ENCODE measurements around the gene UBE2D2. TPM values are rescaled to one million over a fixed set of nuclear protein-coding genes. Genes with fewer than 3 reads are reported as not detected.

The UBE2D2 gene
- total RNA-seq (2022; extraction: Qiagen RNA extraction) = 124 to 176 TPM (median 169 TPM) in 5 replicates

DNA sequence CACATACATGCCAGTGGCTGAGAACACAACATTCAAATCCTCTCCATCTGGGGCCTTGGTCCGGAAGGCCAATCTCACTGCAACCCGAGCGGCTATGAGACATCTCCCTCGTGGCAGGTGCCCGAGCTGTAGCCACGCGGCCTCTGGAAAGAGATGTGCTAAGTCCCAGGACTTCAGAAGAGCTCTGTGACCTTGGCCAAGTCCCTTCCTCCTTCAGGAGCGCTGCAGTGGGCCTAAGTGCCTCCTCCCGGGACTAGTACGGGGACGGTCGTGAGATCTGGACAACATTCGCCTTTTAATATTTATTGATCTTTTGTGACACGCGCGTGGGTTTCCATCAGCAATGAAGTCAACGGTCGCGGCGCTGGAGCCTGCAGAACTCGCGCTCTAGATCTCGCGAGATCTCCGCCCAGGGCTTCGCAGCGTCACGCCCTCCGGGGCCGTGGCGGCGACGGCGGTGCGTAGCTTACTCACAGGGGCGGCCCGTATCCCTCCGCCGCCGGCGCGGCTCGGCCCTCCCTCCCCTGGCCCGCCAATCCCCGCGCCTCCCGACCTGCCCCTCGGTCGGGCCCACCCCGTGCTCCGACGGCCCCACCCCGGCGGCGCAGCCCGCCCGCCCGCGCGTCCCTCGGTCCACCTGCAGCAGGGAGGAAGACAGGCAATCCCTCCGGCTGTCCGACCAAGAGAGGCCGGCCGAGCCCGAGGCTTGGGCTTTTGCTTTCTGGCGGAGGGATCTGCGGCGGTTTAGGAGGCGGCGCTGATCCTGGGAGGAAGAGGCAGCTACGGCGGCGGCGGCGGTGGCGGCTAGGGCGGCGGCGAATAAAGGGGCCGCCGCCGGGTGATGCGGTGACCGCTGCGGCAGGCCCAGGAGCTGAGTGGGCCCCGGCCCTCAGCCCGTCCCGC is at the start of gene UBE2D2:
TSS of gene UBE2D2 (plus strand) at position 588 of the 903 bp plus-strand sequence. CDS start 453 bp downstream, outside the sequence.

DNA sequence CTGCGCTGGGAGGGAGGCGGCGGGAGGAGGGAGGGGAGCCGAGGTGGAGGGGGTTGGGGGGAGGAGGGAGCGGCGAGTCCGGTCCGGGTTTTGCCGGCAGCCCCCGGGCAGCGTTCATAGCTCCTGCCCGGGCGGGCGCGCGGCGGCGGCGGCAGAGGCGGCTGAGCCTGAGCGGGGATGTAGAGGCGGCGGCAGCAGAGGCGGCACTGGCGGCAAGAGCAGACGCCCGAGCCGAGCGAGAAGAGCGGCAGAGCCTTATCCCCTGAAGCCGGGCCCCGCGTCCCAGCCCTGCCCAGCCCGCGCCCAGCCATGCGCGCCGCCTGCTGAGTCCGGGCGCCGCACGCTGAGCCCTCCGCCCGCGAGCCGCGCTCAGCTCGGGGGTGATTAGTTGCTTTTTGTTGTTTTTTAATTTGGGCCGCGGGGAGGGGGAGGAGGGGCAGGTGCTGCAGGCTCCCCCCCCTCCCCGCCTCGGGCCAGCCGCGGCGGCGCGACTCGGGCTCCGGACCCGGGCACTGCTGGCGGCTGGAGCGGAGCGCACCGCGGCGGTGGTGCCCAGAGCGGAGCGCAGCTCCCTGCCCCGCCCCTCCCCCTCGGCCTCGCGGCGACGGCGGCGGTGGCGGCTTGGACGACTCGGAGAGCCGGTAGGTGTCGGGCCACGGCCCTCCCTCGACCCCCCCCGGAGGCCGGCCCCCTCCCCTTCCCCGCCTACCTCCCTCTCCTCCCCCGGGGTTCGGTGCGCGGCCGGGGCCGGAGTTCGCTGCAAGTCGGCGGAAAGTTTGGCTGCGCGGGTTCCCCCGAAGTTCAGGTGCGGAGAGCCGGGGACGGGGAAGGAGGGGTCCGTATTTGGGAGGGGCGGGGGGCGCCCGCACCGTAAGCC is 87.3 kb downstream of the UBE2D2 start, which contains the start of gene CXXC5:
TSS of gene CXXC5 (plus strand) at position 145 of the 877 bp plus-strand sequence. CDS start 32,175 bp downstream, outside the sequence.

Other genes starting within 250 kb of the UBE2D2 start
- gene PAIP2, start 219.5 kb upstream of the UBE2D2 start, total RNA-seq (2022; extraction: Qiagen RNA extraction) = 84.3 to 93.3 TPM (median 87.5 TPM) in 5 replicates
- gene SLC23A1, start 178.0 kb upstream of the UBE2D2 start, total RNA-seq (2022; extraction: Qiagen RNA extraction) = 0.97 to 1.6 TPM (median 1.5 TPM) in 5 replicates
- gene MZB1, start 171.4 kb upstream of the UBE2D2 start, total RNA-seq (2022; extraction: Qiagen RNA extraction) = 0.13 TPM in 1 of 5 replicates, not detected in the others
- gene PROB1, start 166.2 kb upstream of the UBE2D2 start, total RNA-seq (2022; extraction: Qiagen RNA extraction) = 0.18 to 0.25 TPM (median 0.20 TPM) in 5 replicates
- 4.3 to 7.1 TPM (median 4.8 TPM) in 5 replicates for gene SPATA24, start 157.2 kb upstream of the UBE2D2 start, total RNA-seq (2022; extraction: Qiagen RNA extraction)
- 4.8 to 8.2 TPM (median 8.1 TPM) in 5 replicates for gene DNAJC18, start 121.8 kb upstream of the UBE2D2 start, total RNA-seq (2022; extraction: Qiagen RNA extraction)
- gene ECSCR, start 98.6 kb upstream of the UBE2D2 start, total RNA-seq (2022; extraction: Qiagen RNA extraction) = not detected in 5 replicates
- not detected in 5 replicates for gene SMIM33, start 90.3 kb upstream of the UBE2D2 start, total RNA-seq (2022; extraction: Qiagen RNA extraction)
- 0.66 to 0.97 TPM (median 0.91 TPM) in 5 replicates for gene STING1, start 78.6 kb upstream of the UBE2D2 start, total RNA-seq (2022; extraction: Qiagen RNA extraction)
- 15.0 to 17.5 TPM (median 15.4 TPM) in 5 replicates for gene CXXC5, start 87.0 kb downstream of the UBE2D2 start, total RNA-seq (2022; extraction: Qiagen RNA extraction)
- gene PSD2, start 234.5 kb downstream of the UBE2D2 start, total RNA-seq (2022; extraction: Qiagen RNA extraction) = 0.02 to 0.03 TPM (median 0.03 TPM) in 3 of 5 replicates, not detected in the others